Ureter (tissue), 1 donor: ENCODE results near the gene MAP3K7. TPM values are rescaled to one million over a fixed set of nuclear protein-coding genes. Genes with fewer than 3 reads are reported as not detected.
"Not testable (repeated sequence)": the region's sequence is repeated elsewhere in the genome, so short reads cannot be mapped to it uniquely, and the experiment has no call there.

ENCODE experiments used
- DNase-seq: peaks from one replicate; pipeline ENCODE4 v3.0.0-alpha.2; 2020; ENCODE audit warnings: low spot score
- total RNA-seq: library from RNA; stranded (reverse); gene quantifications from one replicate; pipeline ENCODE4 v1.2.4, GENCODE V29; 2023
- donor health status: DM: yes; HTN: yes; CAD: no.

Gene MAP3K7
- total RNA-seq, 1 donor from 2014 or later: 31.3 TPM

GRCh38 chr6:90578894-90579549 is 7.8 kb downstream of the MAP3K7 start:
- no peak for DNase-seq

GRCh38 chr6:90575267-90575666 is 11.6 kb downstream of the MAP3K7 start:
- no peak for DNase-seq

- DNase-seq: no peak
Observed at GRCh38 chr6:90574610-90575009, 12.3 kb downstream of the MAP3K7 start.

GRCh38 chr6:90573624-90574023 is 13.2 kb downstream of the MAP3K7 start:
- no peak for DNase-seq

GRCh38 chr6:90572856-90573255 is 14.0 kb downstream of the MAP3K7 start:
- DNase-seq: no peak

- DNase-seq: no peak
Observed at GRCh38 chr6:90569223-90569622, 17.6 kb downstream of the MAP3K7 start.

GRCh38 chr6:90567682-90568081 is 19.2 kb downstream of the MAP3K7 start:
- DNase-seq: not testable (repeated sequence)

GRCh38 chr6:90562341-90562740 is 24.5 kb downstream of the MAP3K7 start:
- not testable (repeated sequence) for DNase-seq

GRCh38 chr6:90559931-90560330 is 26.9 kb downstream of the MAP3K7 start:
- no peak for DNase-seq

GRCh38 chr6:90557006-90557405 is 29.9 kb downstream of the MAP3K7 start:
- no peak for DNase-seq

- no peak for DNase-seq
Observed at GRCh38 chr6:90547991-90548390, 38.9 kb downstream of the MAP3K7 start.

- DNase-seq: no peak
Observed at GRCh38 chr6:90547079-90547478, 39.8 kb downstream of the MAP3K7 start.

GRCh38 chr6:90545448-90545847 is 41.4 kb downstream of the MAP3K7 start:
- no peak for DNase-seq

- DNase-seq: no peak
Observed at GRCh38 chr6:90544741-90545140, 42.1 kb downstream of the MAP3K7 start.

- no peak for DNase-seq
Observed at GRCh38 chr6:90544081-90544480, 42.8 kb downstream of the MAP3K7 start.

- DNase-seq: no peak
Observed at GRCh38 chr6:90541221-90541620, 45.7 kb downstream of the MAP3K7 start.

- no peak for DNase-seq
Observed at GRCh38 chr6:90538278-90539046, 48.4 kb downstream of the MAP3K7 start.

- no peak for DNase-seq
Observed at GRCh38 chr6:90537723-90538258, 49.1 kb downstream of the MAP3K7 start.

GRCh38 chr6:90537027-90537426 is 49.8 kb downstream of the MAP3K7 start:
- DNase-seq: no peak

GRCh38 chr6:90536520-90536919 is 50.4 kb downstream of the MAP3K7 start:
- no peak for DNase-seq

GRCh38 chr6:90534337-90535025 is 52.4 kb downstream of the MAP3K7 start:
- no peak for DNase-seq

GRCh38 chr6:90533615-90534336 is 53.1 kb downstream of the MAP3K7 start:
- DNase-seq: no peak
